Measurements from ENCODE around the gene LLGL1.

The LLGL1 gene

DNA sequence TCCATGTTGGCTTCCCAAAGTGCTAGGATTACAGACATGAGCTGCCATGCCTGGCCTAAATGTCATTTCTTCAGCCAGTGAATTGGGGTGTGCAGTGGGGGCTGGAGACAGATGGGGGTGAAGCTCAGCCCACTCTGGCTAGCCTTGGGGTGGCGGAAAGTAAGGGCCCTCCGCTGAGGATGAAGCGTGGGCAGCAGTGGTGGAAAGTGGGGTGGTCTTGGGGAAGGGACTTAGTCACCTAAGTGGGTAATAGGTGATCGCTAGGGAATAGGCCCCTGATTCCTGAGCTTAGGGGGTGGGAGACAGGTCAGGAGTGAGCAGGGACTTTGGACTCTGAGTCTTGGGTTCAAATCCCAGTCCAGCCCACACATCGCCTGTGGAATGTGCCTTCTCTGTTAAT, 2.2 kb downstream of the LLGL1 start:
- TF ChIP-seq, protein P1, sequence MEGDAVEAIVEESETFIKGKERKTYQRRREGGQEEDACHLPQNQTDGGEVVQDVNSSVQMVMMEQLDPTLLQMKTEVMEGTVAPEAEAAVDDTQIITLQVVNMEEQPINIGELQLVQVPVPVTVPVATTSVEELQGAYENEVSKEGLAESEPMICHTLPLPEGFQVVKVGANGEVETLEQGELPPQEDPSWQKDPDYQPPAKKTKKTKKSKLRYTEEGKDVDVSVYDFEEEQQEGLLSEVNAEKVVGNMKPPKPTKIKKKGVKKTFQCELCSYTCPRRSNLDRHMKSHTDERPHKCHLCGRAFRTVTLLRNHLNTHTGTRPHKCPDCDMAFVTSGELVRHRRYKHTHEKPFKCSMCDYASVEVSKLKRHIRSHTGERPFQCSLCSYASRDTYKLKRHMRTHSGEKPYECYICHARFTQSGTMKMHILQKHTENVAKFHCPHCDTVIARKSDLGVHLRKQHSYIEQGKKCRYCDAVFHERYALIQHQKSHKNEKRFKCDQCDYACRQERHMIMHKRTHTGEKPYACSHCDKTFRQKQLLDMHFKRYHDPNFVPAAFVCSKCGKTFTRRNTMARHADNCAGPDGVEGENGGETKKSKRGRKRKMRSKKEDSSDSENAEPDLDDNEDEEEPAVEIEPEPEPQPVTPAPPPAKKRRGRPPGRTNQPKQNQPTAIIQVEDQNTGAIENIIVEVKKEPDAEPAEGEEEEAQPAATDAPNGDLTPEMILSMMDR (IDR thresholded peaks at IDR 0.05; ENCODE audit: control insufficient read depth, insufficient read depth, low read depth, low read length, missing control alignments), result no peak
- no peak overlapping the region for H3K4me3 ChIP-seq (ENCODE audit: control insufficient read depth, low read depth, low read length)
- DNase-seq (ENCODE audit: low read depth), result no peak

- no peak for DNase-seq (ENCODE audit: low read depth)
- TF ChIP-seq, protein P1 (IDR thresholded peaks at IDR 0.05; ENCODE audit: control insufficient read depth, insufficient read depth, low read depth, low read length, missing control alignments), result no peak
Observed at GRCh38 chr17:18228176-18228682, 2.8 kb downstream of the LLGL1 start.

DNA sequence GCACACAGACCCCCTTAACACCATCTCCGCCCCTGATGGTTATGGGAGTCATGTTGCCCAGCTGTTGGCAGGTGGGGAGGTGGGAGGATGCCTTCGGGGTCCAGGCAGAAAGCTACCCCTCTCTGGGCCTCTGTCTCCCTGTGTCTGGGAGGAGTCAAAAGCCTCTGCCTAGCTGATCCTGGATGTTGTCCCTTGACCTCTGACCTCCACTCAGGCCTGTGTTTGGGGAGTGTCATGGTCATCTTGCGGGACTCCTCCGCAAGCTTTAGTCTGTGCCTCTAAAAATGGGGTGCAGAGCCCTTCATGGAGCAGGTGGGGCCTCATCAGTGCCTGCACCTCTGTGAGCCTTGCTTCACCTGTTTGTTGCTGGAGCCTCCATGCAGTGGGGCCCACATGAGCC, 3.8 kb downstream of the LLGL1 start:
- no peak for DNase-seq (ENCODE audit: low read depth)
- no peak overlapping the region for H3K4me3 ChIP-seq (ENCODE audit: control insufficient read depth, low read depth, low read length)
- TF ChIP-seq, protein P1 (IDR thresholded peaks at IDR 0.05; ENCODE audit: control insufficient read depth, insufficient read depth, low read depth, low read length, missing control alignments), result no peak

More at GRCh38 chr17:18228176-18228682, 2.8 kb downstream of the LLGL1 start:
- no peak overlapping the region for H3K4me3 ChIP-seq (ENCODE audit: control insufficient read depth, low read depth, low read length)

GRCh38 chr17:18229771-18230170, 4.3 kb downstream of the LLGL1 start:
- TF ChIP-seq, protein P1 (IDR thresholded peaks at IDR 0.05; ENCODE audit: control insufficient read depth, insufficient read depth, low read depth, low read length, missing control alignments), result no peak

DNA sequence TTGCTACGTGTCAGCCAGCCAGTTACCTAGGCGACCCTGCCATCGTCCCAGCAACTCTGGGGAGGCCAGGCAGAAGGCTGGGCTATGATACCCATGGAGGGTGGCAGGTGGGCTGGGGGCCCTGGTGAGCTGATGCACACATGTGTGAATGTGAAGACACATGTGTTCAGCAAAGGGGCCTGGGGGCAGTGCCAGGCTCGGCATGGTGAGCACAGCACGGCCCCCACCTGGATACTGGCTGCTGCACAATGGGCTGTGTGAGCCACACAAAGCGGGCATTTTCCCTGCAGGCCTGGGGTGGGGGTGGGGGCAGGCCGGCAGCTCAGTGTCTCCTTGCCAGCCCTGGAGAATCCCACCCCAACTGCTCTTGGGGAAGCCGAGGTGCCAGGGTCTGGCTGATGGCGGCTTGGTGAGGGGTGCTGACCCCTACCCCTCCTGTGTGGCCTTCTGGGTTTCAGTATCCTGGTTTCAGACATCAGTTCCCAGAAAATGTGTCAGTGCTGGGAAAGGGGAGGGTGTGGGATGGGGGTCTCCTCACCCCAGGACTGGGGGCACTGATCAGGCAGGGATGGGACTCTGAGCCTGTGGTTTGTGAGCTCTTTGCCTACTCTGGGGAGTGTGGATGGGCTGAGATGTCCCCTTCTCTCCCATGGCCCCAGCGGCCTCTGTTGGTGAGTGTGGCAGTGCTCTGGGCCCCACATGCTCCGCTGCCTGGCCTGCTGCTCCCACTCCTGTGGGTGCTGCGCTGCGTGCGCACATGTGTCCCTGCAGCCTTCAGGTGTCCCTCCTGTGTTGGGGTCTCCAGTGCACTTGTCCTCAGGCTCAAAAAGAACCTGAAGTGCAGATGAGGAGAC, 5.1 kb downstream of the LLGL1 start:
- TF ChIP-seq, protein P1 (IDR thresholded peaks at IDR 0.05; ENCODE audit: control insufficient read depth, insufficient read depth, low read depth, low read length, missing control alignments), result no peak
- H3K4me3 ChIP-seq (ENCODE audit: control insufficient read depth, low read depth, low read length), result no peak overlapping the region
- no peak for DNase-seq (ENCODE audit: low read depth)

More at GRCh38 chr17:18229771-18230170, 4.3 kb downstream of the LLGL1 start:
- H3K4me3 ChIP-seq (ENCODE audit: control insufficient read depth, low read depth, low read length), result no peak overlapping the region
- no peak for DNase-seq (ENCODE audit: low read depth)

DNA sequence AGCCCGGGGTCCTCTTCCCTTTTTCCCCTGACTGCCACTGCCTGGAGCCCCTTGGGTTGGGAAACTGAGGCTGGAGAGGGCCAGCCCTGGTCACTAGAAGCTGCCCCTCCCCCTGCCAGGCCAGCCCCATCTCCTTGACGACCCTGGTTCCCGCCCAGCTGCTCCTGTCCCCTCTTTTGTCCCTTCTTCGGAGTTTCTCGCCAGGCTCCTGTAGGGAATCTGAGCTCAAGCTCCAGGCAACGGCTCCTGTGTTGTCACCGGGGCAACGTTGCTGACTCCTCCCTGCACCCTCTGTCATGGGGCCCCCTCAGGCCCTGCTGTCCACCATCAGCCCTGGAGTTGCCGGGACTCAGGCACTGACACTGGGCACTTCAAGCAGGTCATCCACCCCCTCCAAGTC, 5.7 kb downstream of the LLGL1 start:
- DNase-seq (ENCODE audit: low read depth), result no peak
- no peak overlapping the region for H3K4me3 ChIP-seq (ENCODE audit: control insufficient read depth, low read depth, low read length)
- TF ChIP-seq, protein P1 (IDR thresholded peaks at IDR 0.05; ENCODE audit: control insufficient read depth, insufficient read depth, low read depth, low read length, missing control alignments), result no peak

All from AG09309 (cell line).